CD4-positive, alpha-beta T cell treated with Interleukin-6 for 4 hours (primary cell): ENCODE measurements around the gene MCHR1.
"Not testable (repeated sequence)": the region's sequence is repeated elsewhere in the genome, so short reads cannot be mapped to it uniquely, and the experiment has no call there.

Experiments used
- DNase-seq: peaks from one replicate; pipeline ENCODE4 v3.0.0-alpha.2; 2020; ENCODE audit warnings: mixed read lengths

Gene MCHR1

DNA sequence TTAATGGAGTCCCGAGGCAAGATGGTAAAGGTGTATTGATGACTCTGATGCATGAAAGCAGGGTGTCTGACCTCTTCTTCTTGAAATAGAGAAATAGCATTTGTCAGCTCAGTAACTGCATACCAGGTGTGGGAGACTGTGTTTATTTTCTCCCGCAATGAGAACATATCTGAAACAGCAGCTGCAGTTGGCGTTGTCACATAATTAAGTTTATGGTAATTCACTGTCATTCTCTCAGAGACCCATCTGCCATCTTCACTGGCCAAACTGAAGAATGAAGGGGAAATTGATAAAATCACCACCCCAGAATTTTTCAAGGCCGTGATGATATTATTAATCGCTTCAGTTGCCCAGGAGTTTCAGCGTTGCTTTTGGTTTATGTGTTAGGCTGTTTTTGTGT, 20.1 kb upstream of the MCHR1 start:
- DNase-seq: no peak

- no peak for DNase-seq
These were observed 18.6 kb upstream of the MCHR1 start for GRCh38 chr22:40660730-40661129.

- DNase-seq: no peak
These were observed 17.6 kb upstream of the MCHR1 start for GRCh38 chr22:40661671-40662070.

GRCh38 chr22:40665312-40665711, 14.0 kb upstream of the MCHR1 start:
- no peak for DNase-seq

GRCh38 chr22:40666151-40666848, 13.0 kb upstream of the MCHR1 start:
- DNase-seq: no peak

GRCh38 chr22:40668611-40669411, 10.5 kb upstream of the MCHR1 start:
- no peak for DNase-seq

- no peak for DNase-seq
These were observed 9.2 kb upstream of the MCHR1 start for GRCh38 chr22:40670058-40670457.

DNA sequence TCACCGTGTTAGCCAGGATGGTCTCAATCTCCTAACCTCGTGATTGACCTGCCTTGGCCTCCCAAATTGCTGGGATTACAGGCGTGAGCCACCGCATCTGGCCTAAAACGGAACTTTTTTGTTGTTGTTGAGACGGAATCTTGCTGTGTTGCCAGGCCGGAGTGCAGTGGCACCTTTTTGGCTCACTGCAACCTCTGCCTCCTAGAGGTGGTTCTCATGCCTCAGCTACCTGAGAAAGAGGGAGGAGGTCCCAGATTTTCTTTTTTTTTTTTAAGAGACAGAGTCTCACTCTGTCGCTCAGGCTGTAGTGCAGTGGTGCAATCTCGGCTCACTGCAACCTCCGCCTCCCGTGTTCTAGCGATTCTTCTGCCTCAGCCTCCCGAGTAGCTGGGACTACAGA, 7.9 kb upstream of the MCHR1 start:
- DNase-seq: no peak

GRCh38 chr22:40671796-40672360, 7.4 kb upstream of the MCHR1 start:
- DNase-seq: no peak

- no peak for DNase-seq
These were observed 6.3 kb upstream of the MCHR1 start for GRCh38 chr22:40673017-40673416.

DNA sequence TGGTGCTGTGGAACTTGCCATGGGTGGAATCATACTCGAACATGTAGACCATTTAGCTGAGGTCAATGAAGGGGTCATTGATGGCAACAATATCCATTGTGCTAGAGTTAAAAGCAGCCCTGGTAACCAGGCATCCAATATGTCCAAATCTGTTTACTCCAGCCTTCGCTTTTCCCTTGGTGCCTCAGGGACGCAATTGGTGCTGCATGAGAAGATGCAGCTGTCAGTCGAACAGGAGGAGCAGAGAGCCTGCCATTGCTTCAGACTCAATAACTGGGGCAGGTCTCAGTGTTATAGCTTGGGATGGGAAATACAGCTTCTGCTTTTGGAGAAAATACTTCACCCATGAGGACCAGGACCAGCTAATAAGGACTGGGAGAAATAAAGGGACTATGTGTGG, 5.0 kb upstream of the MCHR1 start:
- DNase-seq: no peak

- DNase-seq: not testable (repeated sequence)
These were observed 3.1 kb upstream of the MCHR1 start for GRCh38 chr22:40676166-40676565.

DNA sequence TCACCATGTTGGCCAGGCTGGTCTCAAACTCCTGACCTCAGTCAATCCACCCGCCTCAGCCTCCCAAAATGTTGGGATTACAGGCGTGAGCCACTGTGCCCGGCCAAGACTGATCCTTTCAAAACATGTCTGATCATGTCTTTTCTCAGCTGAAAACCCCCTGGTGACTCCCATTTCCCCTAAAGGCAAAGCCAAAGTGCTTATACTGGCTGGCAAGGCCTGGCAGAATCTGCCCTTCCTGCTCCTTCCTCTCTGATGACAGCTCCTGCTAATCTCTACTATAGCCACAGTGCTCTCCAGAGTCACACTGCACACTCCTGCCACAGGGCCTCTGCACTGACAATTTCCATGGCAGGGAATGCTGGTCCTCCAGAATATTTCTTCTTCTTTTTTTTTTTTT, 2.6 kb upstream of the MCHR1 start:
- DNase-seq: no peak

DNA sequence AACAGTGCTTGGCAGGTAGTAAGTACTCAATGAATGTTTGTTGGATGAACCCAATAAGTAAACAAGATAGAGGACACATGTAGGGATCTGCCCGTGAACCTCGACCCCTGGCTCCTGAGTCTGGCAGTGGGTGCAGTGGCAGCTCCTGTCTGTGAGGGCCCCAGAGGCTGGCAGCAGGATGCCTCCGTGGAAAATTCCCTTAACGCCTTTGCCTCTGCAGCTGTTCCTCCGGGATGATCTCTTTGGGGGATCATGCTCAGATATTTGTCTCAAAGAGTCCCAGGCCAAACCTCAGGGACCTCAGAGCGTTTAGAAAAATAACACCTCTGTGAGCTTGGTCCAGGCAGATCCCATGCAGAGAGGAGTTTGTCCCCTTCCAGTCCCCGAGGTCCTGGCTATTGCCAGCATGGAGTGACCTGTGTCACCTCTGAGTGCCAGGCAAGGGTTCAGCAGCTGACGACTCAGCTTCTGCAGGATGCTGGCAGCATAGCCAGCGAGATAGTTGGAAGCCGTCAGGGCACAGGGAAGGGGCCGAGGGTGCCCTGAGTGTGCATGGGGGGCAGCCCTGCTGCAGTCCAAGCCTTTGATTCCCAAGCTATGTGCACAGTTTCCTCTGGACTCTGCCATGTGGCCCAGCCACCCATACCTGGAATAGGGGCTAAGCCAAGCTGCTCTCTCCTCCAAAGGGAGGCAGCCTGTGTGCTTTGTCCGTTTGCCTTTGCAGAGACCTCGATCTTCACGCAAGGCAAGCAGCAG, 613 bp upstream of the MCHR1 start:
- DNase-seq: no peak

- no peak for DNase-seq
These were observed 907 bp downstream of the MCHR1 start for GRCh38 chr22:40679964-40680818.

GRCh38 chr22:40680819-40681183, 1.5 kb downstream of the MCHR1 start:
- DNase-seq: no peak

- no peak for DNase-seq
These were observed 2.2 kb downstream of the MCHR1 start for GRCh38 chr22:40681451-40681850.

- DNase-seq: peak; percentile 43
These were observed 5.4 kb downstream of the MCHR1 start for GRCh38 chr22:40684728-40685127.

GRCh38 chr22:40685406-40685805, 6.1 kb downstream of the MCHR1 start:
- peak; percentile 41 for DNase-seq

DNA sequence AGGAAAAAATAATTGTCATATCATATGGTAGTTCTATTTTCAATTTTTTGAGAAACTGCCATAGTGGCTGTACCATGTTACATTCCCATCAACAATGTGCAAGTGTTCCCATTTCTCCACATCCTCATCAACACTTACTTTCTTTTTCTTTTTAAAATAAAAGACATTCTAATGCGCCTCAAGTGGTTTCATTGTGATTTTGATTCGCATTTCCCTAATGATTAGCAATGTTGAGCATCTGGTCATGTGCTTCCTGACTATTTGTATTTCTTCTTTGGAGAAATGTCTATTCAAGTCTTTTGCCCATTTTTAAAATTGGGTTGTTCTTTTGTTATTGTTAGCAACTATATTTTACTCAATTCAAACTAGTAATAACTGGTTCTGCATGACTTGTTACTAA, 8.4 kb downstream of the MCHR1 start:
- DNase-seq: no peak

- DNase-seq: no peak
These were observed 11.1 kb downstream of the MCHR1 start for GRCh38 chr22:40690370-40690769.

- no peak for DNase-seq
These were observed 12.2 kb downstream of the MCHR1 start for GRCh38 chr22:40691532-40691931.

GRCh38 chr22:40694411-40694810, 15.1 kb downstream of the MCHR1 start:
- DNase-seq: no peak
